GM19324 (cell line): Measurements from ENCODE around the gene PLA2G15.

Experiments
- ATAC-seq: cut with Tn5 transposase; IDR thresholded peaks from one replicate; pipeline ENCODE4 v1.9.1; 2021; ENCODE audit warnings: mild to moderate bottlenecking, moderate library complexity; ENCODE audit not compliant: unreplicated experiment, low FRiP score

Gene PLA2G15

DNA sequence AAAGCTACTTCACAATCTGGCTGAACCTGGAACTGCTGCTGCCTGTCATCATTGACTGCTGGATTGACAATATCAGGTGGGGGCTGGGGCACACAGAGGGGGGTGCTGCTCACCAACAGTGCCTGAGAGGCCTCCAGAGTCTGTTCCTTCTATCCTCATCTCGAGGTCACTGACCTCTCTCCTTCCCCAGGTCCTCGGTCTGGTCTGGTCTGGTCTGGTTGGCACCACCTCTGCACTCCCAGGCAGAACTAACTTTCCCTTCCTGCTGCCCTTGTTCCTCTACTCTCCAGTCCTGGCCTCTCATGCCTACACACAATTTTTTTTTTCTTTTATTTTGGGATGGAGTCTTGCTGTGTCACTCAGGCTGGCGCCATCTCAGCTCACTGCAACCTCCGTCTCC lies 4.2 kb downstream of the PLA2G15 start:
- ATAC-seq = no peak

- no peak for ATAC-seq
Observed at GRCh38 chr16:68250951-68251350, 5.8 kb downstream of the PLA2G15 start.

DNA sequence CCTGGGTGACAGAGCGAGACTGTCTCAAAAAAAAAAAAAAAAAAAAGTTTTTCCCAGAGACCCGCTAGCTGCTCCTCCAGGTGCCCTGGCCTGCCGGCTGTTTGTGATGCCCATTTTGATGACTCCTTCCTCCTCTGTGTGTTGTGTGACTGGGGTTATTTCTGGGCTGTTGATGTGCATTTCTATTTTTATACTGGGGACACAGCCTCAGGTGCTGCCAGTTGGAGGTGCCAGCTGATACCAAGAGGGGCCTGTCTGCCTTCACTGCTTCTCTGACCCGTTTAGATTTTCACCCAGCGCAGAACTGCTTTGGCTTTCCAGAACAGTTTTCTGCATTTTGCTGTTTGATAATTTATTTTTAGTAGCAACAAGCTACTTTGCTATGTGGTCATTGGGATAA lies 6.7 kb downstream of the PLA2G15 start:
- no peak for ATAC-seq

DNA sequence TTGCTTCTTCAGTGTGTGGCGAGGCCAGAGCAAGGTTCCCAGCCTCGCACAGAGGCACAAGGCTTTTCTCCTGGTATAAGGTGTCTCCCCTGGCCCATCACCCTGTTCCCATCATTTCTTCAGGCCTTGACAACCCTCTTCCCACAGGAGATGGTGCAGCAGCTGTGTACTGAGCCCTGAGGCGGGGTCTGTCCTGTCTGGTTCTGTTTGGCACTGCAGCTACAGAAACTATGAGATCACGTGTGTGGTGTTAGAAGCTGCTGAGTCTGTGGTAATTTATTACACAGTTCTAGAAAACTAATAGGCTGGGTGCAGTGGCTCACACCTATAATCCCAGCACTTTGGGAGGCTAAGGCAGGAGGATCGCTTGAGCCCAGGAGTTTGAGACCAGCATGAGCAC lies 7.2 kb downstream of the PLA2G15 start:
- ATAC-seq = no peak

DNA sequence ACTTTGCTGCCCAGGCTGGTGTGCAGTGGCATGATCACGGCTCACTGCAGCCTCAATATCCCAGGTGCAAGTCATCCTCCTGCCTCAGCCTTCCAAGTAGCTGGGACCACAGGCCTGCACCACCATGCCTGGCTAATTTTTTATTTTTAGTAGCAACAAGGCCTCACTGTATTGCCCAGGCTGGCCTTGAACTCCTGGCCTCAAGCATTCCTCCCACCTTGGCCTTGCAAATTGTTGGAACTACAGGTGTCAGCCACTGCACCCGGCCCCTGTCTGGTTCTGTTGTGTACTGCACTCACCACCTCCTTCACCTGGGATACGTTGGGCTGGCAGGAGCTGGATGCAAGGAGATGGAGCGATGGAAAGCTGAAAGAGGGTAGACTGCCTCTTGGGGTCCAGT lies 8.5 kb downstream of the PLA2G15 start:
- ATAC-seq = no peak

GRCh38 chr16:68255712-68256111 lies 10.5 kb downstream of the PLA2G15 start:
- no peak for ATAC-seq

- no peak for ATAC-seq
Observed at GRCh38 chr16:68257251-68257905, 12.2 kb downstream of the PLA2G15 start.

- ATAC-seq = no peak
Observed at GRCh38 chr16:68257906-68258800, 13.0 kb downstream of the PLA2G15 start.

GRCh38 chr16:68259007-68259825 lies 14.0 kb downstream of the PLA2G15 start:
- no peak for ATAC-seq

- peak; percentile 8 for ATAC-seq
Observed at GRCh38 chr16:68263559-68264127, 18.5 kb downstream of the PLA2G15 start.

- ATAC-seq = peak; percentile 68
Observed at GRCh38 chr16:68264128-68265077, 19.2 kb downstream of the PLA2G15 start, which contains the start of gene SLC7A6. Gene SLC7A6, plus strand, starts transcription at chr16:68264526. Its CDS starts 10,201 bp downstream, at chr16:68274727.

DNA sequence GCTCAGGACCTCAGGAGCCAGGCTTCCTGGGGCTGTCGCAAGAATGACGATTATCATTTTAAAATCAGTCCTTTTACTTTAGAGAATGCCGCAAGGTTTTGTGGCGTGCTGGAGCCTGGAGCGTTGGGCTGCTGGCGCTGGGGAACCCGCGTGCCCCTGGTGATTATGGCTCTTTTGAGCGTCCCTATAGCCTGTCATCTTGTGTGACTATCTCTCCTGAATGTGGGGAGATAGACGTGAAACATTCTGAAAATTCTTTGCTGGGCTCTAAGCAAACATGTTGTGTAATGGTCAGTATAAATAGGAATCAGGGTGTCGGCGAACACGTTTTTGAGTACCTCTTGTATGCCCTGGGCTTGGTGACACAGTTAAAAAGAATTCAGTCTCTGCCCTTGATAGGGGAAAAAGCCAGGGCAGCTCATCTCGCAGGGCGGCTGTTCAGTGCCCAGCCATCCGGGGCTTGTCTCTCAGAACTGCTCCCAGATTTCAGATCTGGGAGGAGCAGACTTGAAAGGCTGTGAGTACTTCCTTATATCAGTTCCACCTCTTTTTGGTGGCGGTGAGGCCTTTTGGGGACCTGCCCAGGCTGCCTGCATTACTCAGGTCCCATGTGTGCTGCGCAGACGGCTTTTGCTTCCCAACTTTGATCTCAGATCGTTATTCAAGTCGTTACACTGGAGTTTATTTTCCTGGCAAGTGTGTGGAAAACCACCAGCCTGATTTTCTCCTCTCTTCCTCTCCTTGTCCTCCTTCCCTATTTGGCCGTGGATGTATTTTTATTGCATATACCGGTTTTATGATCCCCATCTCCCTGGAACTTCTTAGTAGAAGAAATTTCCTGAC lies 20.1 kb downstream of the PLA2G15 start:
- peak; percentile 10 for ATAC-seq

GRCh38 chr16:68267612-68268405 lies 22.6 kb downstream of the PLA2G15 start:
- ATAC-seq = no peak

GRCh38 chr16:68269793-68270192 lies 24.6 kb downstream of the PLA2G15 start:
- ATAC-seq = no peak

DNA sequence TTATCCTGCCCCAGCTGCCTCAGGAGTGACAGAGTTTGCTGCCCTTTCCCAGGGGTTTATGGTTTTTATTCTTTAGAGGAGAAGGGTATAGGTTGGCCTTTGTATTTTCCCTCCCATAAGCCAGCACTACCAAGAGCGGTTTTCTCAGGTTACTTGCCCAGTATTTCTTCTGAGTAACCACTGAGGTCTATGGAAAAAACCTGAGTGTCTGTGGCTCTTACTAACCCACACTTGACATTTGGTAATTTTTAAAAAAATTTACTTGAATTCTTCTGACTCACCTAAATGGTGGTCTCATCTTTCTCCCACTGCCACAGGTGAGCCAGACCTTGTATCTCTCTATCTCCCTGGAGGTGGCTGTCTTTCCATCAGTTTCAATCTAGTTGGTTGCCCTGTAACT lies 25.2 kb downstream of the PLA2G15 start:
- no peak for ATAC-seq

GRCh38 chr16:68272507-68273209 lies 27.5 kb downstream of the PLA2G15 start:
- no peak for ATAC-seq

GRCh38 chr16:68273459-68273858 lies 28.3 kb downstream of the PLA2G15 start:
- ATAC-seq = no peak
